ENCODE data around the gene ESYT1.

DNA sequence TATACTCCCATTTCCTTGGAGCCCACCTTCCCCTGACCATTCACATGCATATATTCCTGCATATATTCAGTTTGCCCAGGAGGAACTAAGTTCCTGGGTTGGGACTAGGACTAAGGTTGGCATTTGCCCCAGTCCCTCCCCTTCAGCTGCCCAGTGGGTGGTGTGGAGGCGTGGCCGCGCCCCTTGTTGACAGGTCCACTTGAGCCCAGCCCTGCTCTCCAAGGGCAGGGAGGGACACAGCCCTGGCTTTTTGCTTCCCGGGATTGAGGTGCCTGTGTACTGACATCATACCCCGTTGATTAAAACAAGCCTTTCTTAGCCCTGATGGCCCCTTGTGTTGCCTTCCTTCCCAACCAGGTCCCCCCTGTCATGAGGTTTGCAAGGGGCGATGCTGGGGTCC is 40.8 kb upstream of the ESYT1 start:
- TF ChIP-seq CTCF (IDR thresholded peaks at IDR 0.05), result no peak
- TF ChIP-seq POLR2AphosphoS5 (IDR thresholded peaks at IDR 0.05), result peak; percentile 57
- TF ChIP-seq POLR2A (IDR thresholded peaks at IDR 0.05), result no peak
